GM12865 (cell line): ENCODE results near the gene CABP2.
A peak's percentile ranks its signal among the peaks of the same experiment; 100 is the strongest.

ENCODE experiments used
- DNase-seq: peaks from one replicate; pipeline ENCODE4 v3.0.0; 2010; ENCODE audit warnings: low read depth
- H3K4me3 ChIP-seq: 2 replicates; pipeline ENCODE4 v1.5.1; 2011; ENCODE audit warnings: mild to moderate bottlenecking, low read depth, low read length, control low read depth
- CTCF ChIP-seq: IDR thresholded peaks from 2 replicates; pipeline ENCODE4 v1.5.1; 2011; ENCODE audit warnings: low read length, control low read depth, low read depth, inconsistent platforms; ENCODE audit not compliant: insufficient read depth; ENCODE audit errors: missing control alignments

Gene CABP2

GRCh38 chr11:67544616-67545242 is 21.5 kb upstream of the CABP2 start:
- DNase-seq = no peak
- no peak overlapping the region for H3K4me3 ChIP-seq

GRCh38 chr11:67543585-67543984 is 20.3 kb upstream of the CABP2 start:
- DNase-seq = no peak
- no peak overlapping the region for H3K4me3 ChIP-seq
- TF ChIP-seq CTCF = no peak

More at GRCh38 chr11:67544616-67545242, 21.5 kb upstream of the CABP2 start:
- TF ChIP-seq CTCF = no peak

- TF ChIP-seq CTCF = no peak
- no peak overlapping the region for H3K4me3 ChIP-seq
- DNase-seq = no peak
Measured at GRCh38 chr11:67542971-67543370, 19.7 kb upstream of the CABP2 start.

- no peak for TF ChIP-seq CTCF
- no peak for DNase-seq
- H3K4me3 ChIP-seq = no peak overlapping the region
Measured at GRCh38 chr11:67542169-67542568, 18.9 kb upstream of the CABP2 start.

- no peak for TF ChIP-seq CTCF
- no peak for DNase-seq
- no peak overlapping the region for H3K4me3 ChIP-seq
Measured at GRCh38 chr11:67541198-67541597, 18.0 kb upstream of the CABP2 start.

GRCh38 chr11:67539550-67539949 is 16.3 kb upstream of the CABP2 start:
- no peak for TF ChIP-seq CTCF
- DNase-seq = peak; percentile 27
- H3K4me3 ChIP-seq = no peak overlapping the region
